SK-N-SH (cell line): ENCODE measurements around the gene ACER2. TPM values are rescaled to one million over a fixed set of nuclear protein-coding genes. Genes with fewer than 3 reads are reported as not detected.

Source experiments
- CTCF ChIA-PET: fragments of 300-600, 350-600 bp; formaldehyde crosslinking; extraction: SDS; loops from one replicate; lab custom pipeline; 2021; lab: Yijun Ruan, JAX
- POLR2A ChIA-PET: fragments of 350-600 bp; sonication (Branson Sonifier 250); formaldehyde crosslinking; extraction: SDS; loops from one replicate; lab custom pipeline; 2020; ENCODE audit warnings: antibody characterized with exemption, inconsistent platforms; lab: Yijun Ruan, JAX
- DNase-seq: peaks from one replicate; pipeline ENCODE4 v3.0.0; 2012
- H2AFZ ChIP-seq: fragments of 200-600 bp; sonication (generic); 2 replicates; pipeline ENCODE4 v1.8.1; 2016; ENCODE audit warnings: antibody characterized with exemption, mild to moderate bottlenecking, low read depth
- H3F3A ChIP-seq: fragments of 200-600 bp; sonication (generic); replicated peaks from 2 replicates; pipeline ENCODE3; 2016; ENCODE audit warnings: antibody characterized with exemption, mild to moderate bottlenecking; ENCODE audit not compliant: insufficient read depth
- H3K27ac ChIP-seq, 2 experiments: fragments of 200-500 bp in 1 of 2; fragments of 200-600 bp in 1 of 2; sonication (Bioruptor generic) in 1 of 2; sonication (generic), shearing (Covaris generic) in 1 of 2; 2 replicates each; pipeline versions ENCODE4 v1.5.1 to v1.6.1; 2014 to 2016; ENCODE audit warnings: low read depth in 2 of 2, inconsistent platforms in 1 of 2, low read length in 1 of 2, mild to moderate bottlenecking in 1 of 2, mixed read lengths in 1 of 2
- H3K27me3 ChIP-seq: fragments of 200-600 bp; sonication (generic), shearing (Covaris generic); 2 replicates; pipeline ENCODE4 v1.6.1; 2016; ENCODE audit warnings: mixed run types; ENCODE audit not compliant: insufficient read depth
- H3K36me3 ChIP-seq, 2 experiments: fragments of 200-500 bp in 1 of 2; fragments of 200-600 bp in 1 of 2; sonication (Bioruptor generic) in 1 of 2; sonication (generic) in 1 of 2; replicated peaks in 1 of 2; 2 replicates each; pipeline versions ENCODE3 to v1.5.1; 2014 to 2016; ENCODE audit warnings: low read length in 1 of 2, mild to moderate bottlenecking in 1 of 2; ENCODE audit not compliant: insufficient read depth in 2 of 2, control insufficient read depth in 1 of 2
- H3K4me1 ChIP-seq, 2 experiments: fragments of 200-500 bp in 1 of 2; fragments of 200-600 bp in 1 of 2; sonication (Bioruptor generic) in 1 of 2; sonication (generic), shearing (Covaris generic) in 1 of 2; 2 replicates each; pipeline versions ENCODE4 v1.5.1 to v1.6.1; 2014 to 2016; ENCODE audit warnings: low read depth in 1 of 2, low read length in 1 of 2, mixed run types in 1 of 2; ENCODE audit not compliant: insufficient read depth in 2 of 2, control insufficient read depth in 1 of 2
- H3K4me2 ChIP-seq: fragments of 200-600 bp; sonication (generic), shearing (Covaris generic); 2 replicates; pipeline ENCODE4 v1.6.1; 2017; ENCODE audit warnings: mixed run types
- H3K4me3 ChIP-seq, 2 experiments: fragments of 200-500 bp in 1 of 2; fragments of 200-600 bp in 1 of 2; sonication (Bioruptor generic) in 1 of 2; sonication (generic), shearing (Covaris generic) in 1 of 2; 2 replicates each; pipeline versions ENCODE4 v1.5.1 to v1.8.1; 2014 to 2016; ENCODE audit warnings: low read depth in 2 of 2, inconsistent platforms in 1 of 2, low read length in 1 of 2, mild to moderate bottlenecking in 1 of 2, mixed read lengths in 1 of 2, moderate library complexity in 1 of 2
- H3K79me2 ChIP-seq: fragments of 200-600 bp; sonication (generic); 2 replicates; pipeline ENCODE4 v1.8.1; 2017; ENCODE audit warnings: mild to moderate bottlenecking; ENCODE audit not compliant: insufficient read depth
- H3K9ac ChIP-seq: fragments of 200-600 bp; sonication (generic); 2 replicates; pipeline ENCODE4 v1.6.1; 2017; ENCODE audit warnings: mixed run types
- H3K9me2 ChIP-seq: fragments of 200-600 bp; sonication (generic); 2 replicates; pipeline ENCODE4 v1.6.1; 2017; ENCODE audit warnings: mixed run types
- H3K9me3 ChIP-seq: fragments of 200-600 bp; sonication (generic); 2 replicates; pipeline ENCODE4 v1.6.1; 2017; ENCODE audit warnings: mixed run types, mild to moderate bottlenecking, moderate library complexity
- H4K20me1 ChIP-seq: fragments of 200-600 bp; sonication (generic); 2 replicates; pipeline ENCODE4 v1.6.1; 2017; ENCODE audit warnings: mild to moderate bottlenecking, mixed run types; ENCODE audit not compliant: insufficient read depth
- ELF1 ChIP-seq: IDR thresholded peaks from 2 replicates; pipeline ENCODE4 v1.4.0; 2012
- EZH2phosphoT487 ChIP-seq: fragments of 200-600 bp; sonication (generic); IDR thresholded peaks from 2 replicates; pipeline ENCODE4 v1.6.1; 2017; ENCODE audit warnings: low read depth, mixed run types, mild to moderate bottlenecking, antibody characterized with exemption, moderate library complexity, borderline replicate concordance
- FOSL2 ChIP-seq: IDR thresholded peaks from 2 replicates; pipeline ENCODE4 v1.4.0; 2012; ENCODE audit warnings: low read depth, mild to moderate bottlenecking, moderate library complexity, borderline replicate concordance
- FOXJ3 ChIP-seq: sonication (generic); formaldehyde crosslinking; IDR thresholded peaks from 2 replicates; pipeline ENCODE4 v1.5.1; 2020; ENCODE audit warnings: mild to moderate bottlenecking, missing genetic modification reagents
- FOXM1 ChIP-seq: IDR thresholded peaks from 2 replicates; pipeline ENCODE4 v1.4.0; 2012; ENCODE audit warnings: low read depth, mild to moderate bottlenecking
- RAD21 ChIP-seq: IDR thresholded peaks from 2 replicates; pipeline ENCODE4 v1.6.1; 2012; ENCODE audit warnings: mild to moderate bottlenecking, low read length
- RCOR1 ChIP-seq: fragments of 150-350 bp; IDR thresholded peaks from 2 replicates; pipeline ENCODE4 v1.6.1; 2017; ENCODE audit warnings: antibody characterized with exemption, low read length
- REST ChIP-seq: IDR thresholded peaks from 2 replicates; pipeline ENCODE4 v1.6.1; 2012; ENCODE audit warnings: mild to moderate bottlenecking, low read depth, low read length, moderate library complexity
- SIN3A ChIP-seq: IDR thresholded peaks from 2 replicates; pipeline ENCODE4 v1.6.1; 2012; ENCODE audit warnings: low read depth, mild to moderate bottlenecking, low read length, moderate library complexity, borderline replicate concordance
- TCF12 ChIP-seq: IDR thresholded peaks from 2 replicates; pipeline ENCODE4 v1.4.0; 2012
- USF1 ChIP-seq: IDR thresholded peaks from 2 replicates; pipeline ENCODE4 v1.4.0; 2012; ENCODE audit warnings: low read depth, borderline replicate concordance
- WGBS: methylation state at CpG from one replicate; pipeline ENCODE4 v1.1.6; 2017; ENCODE audit warnings: low lambda C conversion rate; 5-methylcytosine and 5-hydroxymethylcytosine counted together
- polyA plus RNA-seq, 3 experiments: library from polyadenylated mRNA; depleted of rRNA; stranded (reverse); fragments of >200 nt; gene quantifications; 2 replicates each; pipeline ENCODE4 v1.2.3, GENCODE V29; 2012
- TF ChIP-seq, protein P1 (sequence below): IDR thresholded peaks from 2 replicates; pipeline ENCODE4 v1.4.0; 2012; ENCODE audit warnings: low read depth, borderline replicate concordance
- TF ChIP-seq, protein P2 (sequence below): IDR thresholded peaks from 2 replicates; pipeline ENCODE4 v1.4.0; 2012; ENCODE audit warnings: low read depth
- TF ChIP-seq, protein P3 (sequence below): fragments of 150-350 bp; IDR thresholded peaks from 2 replicates; pipeline ENCODE4 v1.6.1; 2016; ENCODE audit warnings: mild to moderate bottlenecking, low read depth, low read length

The ACER2 gene
- polyA plus RNA-seq, 1 of the 3 experiments (the other 2 are of a cell fraction) = 1.3 TPM

- Histone ChIP-seq H3K4me3 (peak overlapping the region; percentile 37 to 47), H3K27me3 (no peaks in the 10 kb centered on the region), H3K9me2 (no peaks in the 10 kb centered on the region), H3K9me3 (no peaks in the 10 kb centered on the region), H3K9ac (no peak overlapping the region; the same call in 1 of the 2 replicates), H3F3A (no peaks in the 10 kb centered on the region), H3K36me3 (no peaks in the 10 kb centered on the region), H2AFZ (peak overlapping the region; percentile 23; the same call in 1 of the 2 replicates), H3K4me1 (peaks cover 0 to 3% of the 10 kb centered on the region in 2 experiments; a peak in 1 of 4 replicates), H3K79me2 (no peaks in the 10 kb centered on the region), H4K20me1 (no peaks in the 10 kb centered on the region), H3K4me2 (peak overlapping the region; percentile 48; the same call in 1 of the 2 replicates), H3K27ac (no peak overlapping the region)
- no peak for DNase-seq
- TF ChIP-seq RCOR1 = no peak
- TF ChIP-seq REST = no peak
- no peak for TF ChIP-seq FOXM1
- TF ChIP-seq, protein P1, sequence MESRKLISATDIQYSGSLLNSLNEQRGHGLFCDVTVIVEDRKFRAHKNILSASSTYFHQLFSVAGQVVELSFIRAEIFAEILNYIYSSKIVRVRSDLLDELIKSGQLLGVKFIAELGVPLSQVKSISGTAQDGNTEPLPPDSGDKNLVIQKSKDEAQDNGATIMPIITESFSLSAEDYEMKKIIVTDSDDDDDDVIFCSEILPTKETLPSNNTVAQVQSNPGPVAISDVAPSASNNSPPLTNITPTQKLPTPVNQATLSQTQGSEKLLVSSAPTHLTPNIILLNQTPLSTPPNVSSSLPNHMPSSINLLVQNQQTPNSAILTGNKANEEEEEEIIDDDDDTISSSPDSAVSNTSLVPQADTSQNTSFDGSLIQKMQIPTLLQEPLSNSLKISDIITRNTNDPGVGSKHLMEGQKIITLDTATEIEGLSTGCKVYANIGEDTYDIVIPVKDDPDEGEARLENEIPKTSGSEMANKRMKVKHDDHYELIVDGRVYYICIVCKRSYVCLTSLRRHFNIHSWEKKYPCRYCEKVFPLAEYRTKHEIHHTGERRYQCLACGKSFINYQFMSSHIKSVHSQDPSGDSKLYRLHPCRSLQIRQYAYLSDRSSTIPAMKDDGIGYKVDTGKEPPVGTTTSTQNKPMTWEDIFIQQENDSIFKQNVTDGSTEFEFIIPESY = no peak
- TF ChIP-seq ELF1 = no peak
- TF ChIP-seq EZH2phosphoT487 = no peak
- no peak for TF ChIP-seq SIN3A
- TF ChIP-seq, protein P2, sequence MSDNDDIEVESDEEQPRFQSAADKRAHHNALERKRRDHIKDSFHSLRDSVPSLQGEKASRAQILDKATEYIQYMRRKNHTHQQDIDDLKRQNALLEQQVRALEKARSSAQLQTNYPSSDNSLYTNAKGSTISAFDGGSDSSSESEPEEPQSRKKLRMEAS = no peak
- TF ChIP-seq TCF12 = no peak
- TF ChIP-seq USF1 = no peak
- WGBS = 27% methylated on average over 5 of the region's 5 CpGs
- ChIA-PET CTCF (interaction anchor here (0.7 to 3.1 kb wide), 32 partner anchors 9 to 1664 kb away, joined by 3 to 25 read pairs (median 4); partner anchors contain the start of genes ACER2, RRAGA and SAXO1), POLR2A (interaction anchor here (1.0 kb wide), 1 partner anchor 408 kb away, joined by 3 read pairs; the partner anchor contains the start of gene RRAGA)
Observed at GRCh38 chr9:19457693-19458009, 48.8 kb downstream of the ACER2 start.

- WGBS = 81% methylated on average over 6 of the region's 6 CpGs
- TF ChIP-seq FOXM1 = no peak
- TF ChIP-seq RAD21 = no peak
- TF ChIP-seq RCOR1 = no peak
- TF ChIP-seq, protein P3, sequence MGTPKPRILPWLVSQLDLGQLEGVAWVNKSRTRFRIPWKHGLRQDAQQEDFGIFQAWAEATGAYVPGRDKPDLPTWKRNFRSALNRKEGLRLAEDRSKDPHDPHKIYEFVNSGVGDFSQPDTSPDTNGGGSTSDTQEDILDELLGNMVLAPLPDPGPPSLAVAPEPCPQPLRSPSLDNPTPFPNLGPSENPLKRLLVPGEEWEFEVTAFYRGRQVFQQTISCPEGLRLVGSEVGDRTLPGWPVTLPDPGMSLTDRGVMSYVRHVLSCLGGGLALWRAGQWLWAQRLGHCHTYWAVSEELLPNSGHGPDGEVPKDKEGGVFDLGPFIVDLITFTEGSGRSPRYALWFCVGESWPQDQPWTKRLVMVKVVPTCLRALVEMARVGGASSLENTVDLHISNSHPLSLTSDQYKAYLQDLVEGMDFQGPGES = no peak
- TF ChIP-seq REST = no peak
- TF ChIP-seq FOXJ3 (CRISPR knock-in tag) = no peak
- TF ChIP-seq FOSL2 = no peak
Observed at GRCh38 chr9:19460243-19460642, 51.4 kb downstream of the ACER2 start.

More at GRCh38 chr9:19460243-19460642, 51.4 kb downstream of the ACER2 start:
- Histone ChIP-seq H3K27ac (no peak overlapping the region), H4K20me1 (no peaks in the 10 kb centered on the region), H3K4me1 (peaks cover 0 to 5% of the 10 kb centered on the region in 2 experiments; a peak in 1 of 4 replicates), H3K4me3 (no peak overlapping the region), H3K9ac (no peak overlapping the region), H3K4me2 (no peak overlapping the region), H3F3A (no peaks in the 10 kb centered on the region), H2AFZ (no peak overlapping the region), H3K9me2 (no peaks in the 10 kb centered on the region), H3K79me2 (no peaks in the 10 kb centered on the region), H3K36me3 (no peaks in the 10 kb centered on the region), H3K9me3 (no peaks in the 10 kb centered on the region), H3K27me3 (no peaks in the 10 kb centered on the region)
- POLR2A ChIA-PET = no interaction called here
- DNase-seq = no peak
- CTCF ChIA-PET = interaction anchor here (0.6 to 1.9 kb wide), 4 partner anchors 11 to 89 kb away, joined by 3 to 9 read pairs (median 4); no protein-coding TSS in a partner anchor
